GM12892 (cell line): ENCODE measurements around the gene HLF.

ENCODE experiments used
- POLR2A ChIP-seq: IDR thresholded peaks from 2 replicates; pipeline ENCODE4 v1.6.1; 2011; ENCODE audit warnings: low read depth, low read length, control low read depth
- POLR2AphosphoS5 ChIP-seq: IDR thresholded peaks from 2 replicates; pipeline ENCODE4 v1.6.1; 2011; ENCODE audit warnings: low read depth, low read length, control low read depth

DNA sequence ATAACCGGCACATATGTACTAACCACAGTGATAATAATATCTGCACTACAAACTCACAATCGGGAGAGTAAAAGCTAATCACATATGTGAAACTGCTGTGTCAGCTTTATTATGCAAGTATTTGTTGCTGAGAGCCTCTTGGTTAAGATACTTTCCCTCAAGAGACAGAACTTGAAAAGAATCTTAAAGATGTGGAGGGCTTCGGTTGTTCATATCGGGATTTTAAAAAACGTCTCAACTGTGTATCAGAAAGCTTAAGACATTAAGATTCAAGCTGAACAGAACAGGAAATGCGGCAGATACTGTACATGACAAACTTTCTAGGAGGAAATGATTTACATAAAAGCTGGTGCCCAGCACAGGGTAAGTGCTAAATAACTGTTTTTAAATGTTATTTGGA lies 27.5 kb upstream of the HLF start:
- no peak for TF ChIP-seq POLR2A
- TF ChIP-seq POLR2AphosphoS5 = no peak
